ENCODE results near the gene KIF7. TPM values are rescaled to one million over a fixed set of nuclear protein-coding genes. Genes with fewer than 3 reads are reported as not detected.

Gene KIF7
- total and polyA plus RNA-seq, 2 donors from 2014 or later, result 1.4 to 4.2 TPM

DNA sequence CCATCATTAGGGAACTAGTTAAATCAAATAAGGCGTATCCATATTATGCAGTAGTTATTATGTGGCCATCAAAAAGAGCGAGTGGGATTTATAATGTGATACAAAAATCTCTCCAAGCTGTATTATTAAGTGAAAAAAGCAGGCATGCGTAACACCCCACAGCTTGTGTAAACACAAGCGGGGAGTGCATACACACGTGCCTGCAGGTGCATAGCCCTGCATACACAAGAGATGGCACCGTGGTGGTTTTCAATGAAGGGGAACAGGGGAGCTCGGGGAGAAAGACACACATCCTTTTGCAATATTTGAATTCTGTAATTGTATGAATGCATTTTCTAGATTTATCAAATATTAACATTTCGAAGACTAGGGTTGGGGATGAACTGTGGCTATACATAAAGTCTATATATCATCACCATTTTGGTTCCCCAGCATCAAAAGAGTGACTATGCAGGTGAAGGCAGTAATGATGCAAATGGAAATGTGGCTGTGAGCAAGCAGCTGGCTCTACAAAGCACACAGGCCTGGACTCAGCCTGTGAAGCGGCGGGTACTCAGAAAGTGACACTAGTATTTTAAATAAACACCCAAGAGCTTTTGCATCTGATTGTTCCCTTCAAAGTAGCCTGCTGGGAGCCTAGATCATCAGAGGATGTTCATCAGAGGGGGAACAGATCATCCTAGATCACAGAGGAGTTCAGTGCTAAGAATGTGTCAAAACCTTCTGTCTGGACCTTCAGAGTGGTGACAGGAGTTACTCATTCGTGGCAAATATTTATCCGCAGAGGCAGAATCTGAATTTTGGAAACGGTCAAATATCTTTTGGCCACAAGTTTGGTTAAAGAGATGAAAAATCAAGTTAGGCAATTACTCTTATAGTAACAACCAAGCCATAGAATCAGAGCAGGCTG is 9.4 kb upstream of the KIF7 start:
- Histone ChIP-seq H3K9ac (ENCODE audit: low read length in 3 of 3) (no peak overlapping the region), H3K4me3 (ENCODE audit: low read length in 3 of 3) (peak overlapping the region in 2 of 3 donors; percentile 29), H3K27ac (ENCODE audit: low read depth in 2 of 2, low read length in 2 of 2) (no peak overlapping the region), H3K4me1 (ENCODE audit: control insufficient read depth in 2 of 3, insufficient read depth in 2 of 3, low read depth in 1 of 3, low read length in 3 of 3) (peaks cover 0 to 4% (median 0%) of the 10 kb centered on the region in 3 donors), H3K9me3 (ENCODE audit: control insufficient read depth in 2 of 3, insufficient read depth in 1 of 3, low read length in 3 of 3) (no peaks in the 10 kb centered on the region), H3K27me3 (ENCODE audit: control insufficient read depth, insufficient read depth, low read length) (no peaks in the 10 kb centered on the region), H3K36me3 (ENCODE audit: control insufficient read depth in 2 of 3, insufficient read depth in 3 of 3, low read length in 3 of 3) (no peaks in the 10 kb centered on the region)
- DNase-seq, result no peak
- intact Hi-C loops (cut with DNase I), result no loop called here
- TF ChIP-seq CTCF (IDR thresholded peaks at IDR 0.05; ENCODE audit: borderline replicate concordance, extremely low read depth, insufficient read depth), result no peak
- no peak for FAIRE-seq

DNA sequence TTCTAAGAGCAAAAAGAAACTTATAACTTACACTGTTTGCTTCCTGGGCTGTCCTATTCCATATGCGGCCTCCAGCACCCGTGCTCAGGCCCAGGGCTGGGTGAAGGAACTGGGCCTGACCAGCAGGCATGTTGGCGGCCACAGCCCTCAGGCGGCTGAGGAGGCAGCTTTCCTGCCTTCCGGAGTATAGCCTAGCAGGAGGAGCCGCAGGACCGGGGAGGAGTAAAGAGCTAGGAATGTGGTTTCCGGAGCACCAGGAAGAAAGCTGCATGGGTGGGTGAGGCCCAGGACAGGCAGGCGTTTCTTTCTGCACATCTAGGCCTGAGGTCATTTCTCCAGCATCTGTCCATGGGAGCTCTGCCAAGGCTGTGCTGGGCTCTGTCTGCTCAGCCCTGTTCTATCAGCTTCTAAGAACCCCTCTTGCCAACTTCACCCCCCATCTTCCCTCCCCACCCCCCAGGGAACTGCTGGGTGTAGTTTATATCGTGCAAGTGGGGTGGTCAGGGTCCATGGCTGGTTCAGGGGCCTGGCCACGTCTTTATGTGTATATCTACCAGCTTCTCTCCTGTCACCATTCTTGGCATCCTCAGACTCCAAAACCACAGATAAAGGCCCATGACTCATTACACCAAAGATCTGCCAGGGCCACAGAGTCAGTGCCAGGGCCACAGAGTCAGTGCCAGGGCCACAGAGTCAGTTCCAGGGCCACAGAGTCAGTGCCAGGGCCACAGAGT is 7.8 kb upstream of the KIF7 start:
- no peak for TF ChIP-seq CTCF (IDR thresholded peaks at IDR 0.05; ENCODE audit: borderline replicate concordance, extremely low read depth, insufficient read depth)
- peak; percentile 24 to 75 (median 57) for DNase-seq
- Histone ChIP-seq H3K9me3 (ENCODE audit: control insufficient read depth in 2 of 3, insufficient read depth in 1 of 3, low read length in 3 of 3) (no peaks in the 10 kb centered on the region), H3K4me1 (ENCODE audit: control insufficient read depth in 2 of 3, insufficient read depth in 2 of 3, low read depth in 1 of 3, low read length in 3 of 3) (peaks cover 0 to 4% (median 0%) of the 10 kb centered on the region in 3 donors), H3K27me3 (ENCODE audit: control insufficient read depth, insufficient read depth, low read length) (no peaks in the 10 kb centered on the region), H3K36me3 (ENCODE audit: control insufficient read depth in 2 of 3, insufficient read depth in 3 of 3, low read length in 3 of 3) (no peaks in the 10 kb centered on the region), H3K27ac (ENCODE audit: low read depth in 2 of 2, low read length in 2 of 2) (no peak overlapping the region), H3K4me3 (ENCODE audit: low read length in 3 of 3) (no peak overlapping the region), H3K9ac (ENCODE audit: low read length in 3 of 3) (no peak overlapping the region)
- intact Hi-C loops (cut with DNase I), result no loop called here
- no peak for FAIRE-seq

- no peaks in the 10 kb centered on the region for H3K36me3 ChIP-seq (ENCODE audit: control insufficient read depth in 2 of 3, insufficient read depth in 3 of 3, low read length in 3 of 3)
- H3K4me1 ChIP-seq (ENCODE audit: control insufficient read depth in 2 of 3, insufficient read depth in 2 of 3, low read depth in 1 of 3, low read length in 3 of 3), result peaks cover 0 to 4% (median 0%) of the 10 kb centered on the region in 3 donors
- H3K9ac ChIP-seq (ENCODE audit: low read length in 3 of 3), result no peak overlapping the region
- H3K4me3 ChIP-seq (ENCODE audit: low read length in 3 of 3), result no peak overlapping the region
- DNase-seq, result no peak
- intact Hi-C loops (cut with DNase I), result no loop called here
- H3K27me3 ChIP-seq (ENCODE audit: control insufficient read depth, insufficient read depth, low read length), result no peaks in the 10 kb centered on the region
- TF ChIP-seq CTCF (IDR thresholded peaks at IDR 0.05; ENCODE audit: borderline replicate concordance, extremely low read depth, insufficient read depth), result no peak
- no peaks in the 10 kb centered on the region for H3K9me3 ChIP-seq (ENCODE audit: control insufficient read depth in 2 of 3, insufficient read depth in 1 of 3, low read length in 3 of 3)
- no peak overlapping the region for H3K27ac ChIP-seq (ENCODE audit: low read depth in 2 of 2, low read length in 2 of 2)
- no peak for FAIRE-seq
Measured at GRCh38 chr15:89660556-89660955, 5.3 kb upstream of the KIF7 start.

Data from kidney (tissue), 14 donors.